ENCODE results near the gene STIM2. TPM values are rescaled to one million over a fixed set of nuclear protein-coding genes. Genes with fewer than 3 reads are reported as not detected.
A peak's percentile ranks its signal among the peaks of the same experiment; 100 is the strongest.
"Not testable (repeated sequence)": the region's sequence is repeated elsewhere in the genome, so short reads cannot be mapped to it uniquely, and the experiment has no call there.

The STIM2 gene
- total RNA-seq, 1 experiment from 2014 or later = 15.3 TPM

DNA sequence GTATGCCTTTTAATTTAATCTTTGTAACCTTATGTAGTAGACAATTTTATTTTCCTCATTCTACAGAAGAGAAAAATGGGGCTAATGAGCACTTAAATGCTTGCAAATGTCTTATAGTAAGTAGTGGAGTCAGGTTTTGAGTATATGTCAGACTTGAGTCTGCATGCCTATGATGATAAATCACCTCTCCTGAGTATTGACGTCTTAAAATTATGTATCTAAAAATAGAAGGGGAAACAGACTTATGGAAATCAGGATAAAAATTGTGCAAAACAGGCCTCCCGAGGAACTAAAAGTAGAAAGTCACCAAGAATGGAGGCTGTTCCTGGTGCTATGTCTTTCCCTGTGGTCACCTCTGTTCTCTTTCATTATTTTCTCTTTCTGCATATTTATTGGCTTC, 92.7 kb downstream of the STIM2 start:
- no peak for DNase-seq (ENCODE audit: low read depth)

GRCh38 chr4:26953770-26954423, 93.3 kb downstream of the STIM2 start:
- no peak for DNase-seq (ENCODE audit: low read depth)

DNA sequence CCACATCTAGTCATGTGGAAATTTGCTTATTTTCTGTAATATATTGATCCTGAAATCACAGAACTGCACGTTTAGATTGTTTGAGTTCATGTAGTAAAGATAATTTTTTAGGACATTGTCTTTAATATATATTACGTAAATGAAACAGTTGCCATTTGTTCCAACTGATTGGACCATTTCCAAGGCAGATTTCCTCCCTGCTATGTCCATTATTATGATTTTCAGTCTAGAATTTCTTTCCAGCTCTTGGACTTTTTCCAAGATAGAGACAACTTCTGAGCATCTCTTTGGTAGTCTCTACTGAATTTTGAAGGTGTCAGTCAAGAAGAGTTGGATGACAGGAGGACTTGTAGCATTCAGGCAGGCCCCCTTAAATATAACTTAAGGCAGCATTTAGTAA, 94.6 kb downstream of the STIM2 start:
- DNase-seq (ENCODE audit: low read depth) = no peak

- no peak for DNase-seq (ENCODE audit: low read depth)
Observed at GRCh38 chr4:26958925-26959653, 98.4 kb downstream of the STIM2 start.

DNA sequence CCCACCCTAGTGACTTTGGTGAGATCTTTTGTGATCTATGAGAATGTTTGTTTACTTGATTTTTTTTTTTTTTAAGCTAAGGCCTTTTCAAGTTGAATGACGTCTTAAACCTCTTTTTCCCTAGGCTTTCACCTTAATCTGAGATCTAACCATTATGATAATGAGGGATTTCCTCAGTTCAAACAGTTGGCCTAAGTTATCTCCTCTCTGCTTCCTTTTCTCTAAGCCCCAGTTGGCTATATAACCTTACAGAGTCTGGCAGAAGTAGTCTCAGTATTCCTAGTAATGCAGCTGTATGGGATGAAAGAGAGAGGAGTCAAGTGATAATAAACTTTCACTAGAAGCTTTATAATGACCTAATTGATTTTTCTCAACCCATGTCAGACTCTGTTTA, 99.0 kb downstream of the STIM2 start:
- no peak for DNase-seq (ENCODE audit: low read depth)

GRCh38 chr4:26962720-26963119, 102.1 kb downstream of the STIM2 start:
- DNase-seq (ENCODE audit: low read depth) = no peak

GRCh38 chr4:26964512-26964911, 103.9 kb downstream of the STIM2 start:
- DNase-seq (ENCODE audit: low read depth) = no peak

DNA sequence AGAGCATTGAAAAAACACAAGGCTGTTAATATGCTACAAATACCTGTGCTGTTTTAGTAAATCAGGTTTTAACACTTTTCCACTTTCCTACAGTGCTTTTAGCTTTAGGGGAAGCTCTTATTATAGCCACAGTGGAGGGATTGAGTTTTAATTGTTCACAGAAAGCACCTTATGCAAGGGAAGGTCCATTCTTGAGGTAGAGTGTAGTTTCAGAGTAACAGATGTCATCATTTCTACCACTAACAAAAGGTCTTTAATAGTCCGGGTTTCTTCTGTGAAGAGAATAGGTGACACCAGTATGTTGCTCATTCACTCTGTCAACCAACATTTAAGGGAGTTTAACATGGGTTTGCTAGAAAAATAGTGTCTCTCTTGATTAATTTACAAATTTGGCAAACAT, 104.4 kb downstream of the STIM2 start:
- no peak for DNase-seq (ENCODE audit: low read depth)

DNA sequence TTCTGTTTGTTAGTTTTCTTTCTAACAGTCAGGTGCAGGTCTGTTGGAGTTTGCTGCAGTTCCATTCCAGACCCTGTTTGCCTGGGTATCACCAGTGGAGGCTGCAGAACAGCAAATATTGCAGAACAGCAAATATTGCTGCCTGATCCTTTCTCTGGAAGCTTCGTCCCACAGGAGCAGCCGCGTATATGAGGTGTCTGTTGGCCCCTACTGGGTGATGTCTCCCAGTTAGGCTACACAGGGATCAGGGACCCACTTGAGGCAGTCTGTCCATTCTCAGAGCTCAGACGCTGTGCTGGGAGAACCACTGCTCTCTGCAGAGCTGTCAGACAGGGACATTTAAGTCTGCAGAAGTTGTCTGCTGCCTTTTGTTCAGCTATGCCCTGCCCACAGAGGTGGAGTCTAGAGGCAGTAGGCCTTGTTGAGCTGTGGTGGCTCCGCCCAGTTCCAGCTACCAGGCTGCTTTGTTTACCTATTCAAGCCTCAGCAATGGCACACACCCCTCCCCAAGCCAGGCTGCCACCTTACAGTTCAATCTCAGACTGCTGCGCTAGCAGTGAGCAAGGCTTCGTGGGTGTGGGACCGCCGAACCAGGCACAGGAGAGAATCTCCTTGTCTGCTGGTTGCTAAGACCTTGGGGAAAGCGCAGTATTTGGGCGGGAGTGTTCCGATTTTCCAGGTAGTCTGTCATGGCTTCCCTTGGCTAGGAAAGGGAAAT, 115.0 kb downstream of the STIM2 start:
- DNase-seq (ENCODE audit: low read depth) = not testable (repeated sequence)

GRCh38 chr4:26978387-26979053, 117.9 kb downstream of the STIM2 start:
- DNase-seq (ENCODE audit: low read depth) = no peak

DNA sequence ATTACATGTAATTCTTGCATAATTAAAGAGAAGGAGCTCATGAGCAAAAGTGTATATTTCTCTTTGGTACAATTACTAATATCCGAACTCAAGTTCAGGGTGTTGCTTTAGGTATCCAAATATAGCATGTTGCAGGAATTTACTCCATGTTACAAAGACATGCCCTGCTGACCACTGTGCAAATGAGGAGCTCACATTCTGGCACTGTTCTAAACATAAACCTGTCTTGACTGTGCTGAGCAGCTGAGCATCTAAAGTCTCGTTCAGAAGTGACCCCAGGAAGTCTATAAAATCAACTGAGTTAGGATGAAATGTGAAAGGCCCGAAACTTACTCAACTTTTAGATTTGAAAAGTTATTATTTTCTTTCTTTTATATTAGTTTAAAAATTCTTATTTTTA, 124.3 kb downstream of the STIM2 start:
- DNase-seq (ENCODE audit: low read depth) = no peak

- no peak for DNase-seq (ENCODE audit: low read depth)
Observed at GRCh38 chr4:26985873-26986272, 125.2 kb downstream of the STIM2 start.

GRCh38 chr4:26987191-26987590, 126.5 kb downstream of the STIM2 start:
- no peak for DNase-seq (ENCODE audit: low read depth)

GRCh38 chr4:26991057-26991456, 130.4 kb downstream of the STIM2 start:
- DNase-seq (ENCODE audit: low read depth) = no peak

GRCh38 chr4:26992657-26993361, 132.2 kb downstream of the STIM2 start:
- DNase-seq (ENCODE audit: low read depth) = peak; percentile 20

DNA sequence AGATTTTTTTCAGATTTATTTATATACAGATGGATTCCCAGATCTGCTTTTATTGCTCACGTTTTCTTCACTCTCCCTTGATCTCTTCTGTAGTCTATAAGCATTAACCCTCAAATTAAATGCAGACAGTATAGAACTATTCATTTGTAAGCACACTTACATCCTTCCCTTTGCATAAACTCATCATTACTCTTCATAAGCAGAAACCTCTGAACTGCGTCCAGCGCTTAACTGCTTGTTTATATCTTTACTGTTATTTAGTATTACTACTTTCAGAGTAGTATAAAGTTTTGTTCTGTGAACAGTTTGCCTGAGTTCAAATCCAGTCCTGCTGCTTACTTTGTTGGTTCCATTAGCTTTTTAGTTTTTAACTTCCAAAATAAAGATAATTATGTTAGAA, 132.9 kb downstream of the STIM2 start:
- no peak for DNase-seq (ENCODE audit: low read depth)

GRCh38 chr4:26993967-26994366, 133.3 kb downstream of the STIM2 start:
- no peak for DNase-seq (ENCODE audit: low read depth)

DNA sequence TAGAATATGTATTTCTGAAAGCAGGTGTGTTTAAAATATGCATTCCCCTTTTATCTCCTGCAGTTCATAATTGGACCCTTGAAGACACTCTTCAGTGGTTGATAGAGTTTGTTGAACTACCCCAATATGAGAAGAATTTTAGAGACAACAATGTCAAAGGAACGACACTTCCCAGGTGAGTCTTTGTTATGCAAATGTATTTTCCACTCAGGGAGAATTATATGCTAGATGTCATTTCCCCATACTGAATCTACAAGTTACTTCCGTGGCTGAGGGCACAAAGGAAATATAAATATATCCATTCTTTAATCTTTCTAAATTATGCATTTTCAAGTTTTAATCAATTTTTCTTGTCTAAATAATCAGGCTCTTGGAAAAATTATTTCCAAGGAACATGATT, 134.7 kb downstream of the STIM2 start:
- DNase-seq (ENCODE audit: low read depth) = no peak

DNA sequence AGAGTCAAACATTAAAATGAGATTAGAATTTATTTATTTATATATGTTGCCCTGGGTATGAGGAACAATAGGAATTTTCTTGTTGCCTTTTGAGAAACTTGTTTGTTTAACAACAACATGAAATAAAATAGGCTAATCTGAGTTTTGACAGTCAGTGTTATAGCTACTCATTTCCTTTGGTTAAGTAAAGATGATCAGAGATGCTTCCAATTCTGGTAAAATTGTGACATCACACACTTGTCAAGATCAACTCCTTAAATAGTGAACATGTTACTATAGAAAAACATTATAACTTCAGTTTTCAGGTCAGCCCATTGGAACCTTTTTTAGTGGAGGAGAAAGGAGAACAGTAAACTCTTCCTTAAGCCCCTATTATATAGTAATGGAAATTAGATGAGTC, 136.1 kb downstream of the STIM2 start:
- no peak for DNase-seq (ENCODE audit: low read depth)

DNA sequence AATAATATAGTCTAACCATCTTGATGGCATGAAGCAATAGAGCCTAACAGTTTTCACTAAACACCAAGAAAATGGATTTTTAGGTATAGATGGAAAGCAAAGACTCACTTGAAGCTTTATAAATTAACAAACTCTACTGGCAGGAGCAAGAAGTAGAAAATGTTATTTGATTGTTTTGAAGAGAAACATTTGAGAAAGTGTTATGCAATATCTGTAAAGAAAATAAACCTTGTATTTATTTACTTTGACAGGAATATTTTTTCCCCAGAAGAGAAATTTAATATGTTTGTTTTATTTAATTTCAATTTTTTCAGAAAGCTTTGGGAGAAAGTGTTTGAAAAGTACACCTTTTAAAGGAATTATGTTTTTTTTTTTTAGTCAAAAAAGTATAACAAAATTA, 139.0 kb downstream of the STIM2 start:
- DNase-seq (ENCODE audit: low read depth) = no peak

- DNase-seq (ENCODE audit: low read depth) = no peak
Observed at GRCh38 chr4:27000122-27000521, 139.5 kb downstream of the STIM2 start.

- no peak for DNase-seq (ENCODE audit: low read depth)
Observed at GRCh38 chr4:27000820-27001219, 140.2 kb downstream of the STIM2 start.

Measured in Daoy (cell line).